Renal cortex interstitium (tissue), 11 donors: Measurements from ENCODE around the gene HTRA3. TPM values are rescaled to one million over a fixed set of nuclear protein-coding genes. Genes with fewer than 3 reads are reported as not detected.

Experiments
- DNase-seq, 11 donors: peaks; one replicate each; pipeline ENCODE4 v3.0.0-alpha.2; 2013; ENCODE audit warnings: low read depth in 9 of 11, low spot score in 4 of 11; ENCODE audit errors: extremely low read depth in 1 of 11
- polyA plus RNA-seq, 3 donors: library from polyadenylated mRNA; unstranded; fragments of 120-200 nt; gene quantifications; one replicate each; pipeline ENCODE4 v1.2.1, GENCODE V29; 2013; ENCODE audit not compliant: insufficient read length in 3 of 3

The HTRA3 gene
- polyA plus RNA-seq, 3 donors: 7.0 to 13.1 (median 9.3) TPM

- DNase-seq: peak; percentile 70 to 92 (median 88)
Observed at GRCh38 chr4:8274765-8275547, 5.4 kb downstream of the HTRA3 start.

DNA sequence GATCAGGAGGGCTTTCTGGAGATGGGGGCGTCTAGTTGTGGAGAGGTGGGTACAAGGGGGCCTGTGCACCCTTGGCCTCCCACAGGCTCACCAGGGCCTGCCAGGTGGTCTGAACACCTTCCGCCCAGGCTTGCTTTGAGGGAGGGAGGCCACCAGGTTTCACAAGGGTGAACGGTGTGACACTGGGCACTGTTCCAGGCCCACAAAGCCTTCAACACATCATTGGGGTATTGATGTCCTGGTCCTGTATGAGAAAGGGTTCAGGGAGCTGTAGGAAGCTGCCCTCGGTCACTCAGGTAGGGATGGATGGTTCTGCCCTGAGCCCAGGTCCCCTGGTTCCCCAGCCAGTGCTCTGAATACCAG is 6.0 kb downstream of the HTRA3 start:
- DNase-seq: no peak

GRCh38 chr4:8276358-8277240 is 7.0 kb downstream of the HTRA3 start:
- DNase-seq: no peak

- DNase-seq: no peak
Observed at GRCh38 chr4:8277356-8278008, 7.9 kb downstream of the HTRA3 start.

- DNase-seq: no peak
Observed at GRCh38 chr4:8278009-8278395, 8.4 kb downstream of the HTRA3 start.

DNA sequence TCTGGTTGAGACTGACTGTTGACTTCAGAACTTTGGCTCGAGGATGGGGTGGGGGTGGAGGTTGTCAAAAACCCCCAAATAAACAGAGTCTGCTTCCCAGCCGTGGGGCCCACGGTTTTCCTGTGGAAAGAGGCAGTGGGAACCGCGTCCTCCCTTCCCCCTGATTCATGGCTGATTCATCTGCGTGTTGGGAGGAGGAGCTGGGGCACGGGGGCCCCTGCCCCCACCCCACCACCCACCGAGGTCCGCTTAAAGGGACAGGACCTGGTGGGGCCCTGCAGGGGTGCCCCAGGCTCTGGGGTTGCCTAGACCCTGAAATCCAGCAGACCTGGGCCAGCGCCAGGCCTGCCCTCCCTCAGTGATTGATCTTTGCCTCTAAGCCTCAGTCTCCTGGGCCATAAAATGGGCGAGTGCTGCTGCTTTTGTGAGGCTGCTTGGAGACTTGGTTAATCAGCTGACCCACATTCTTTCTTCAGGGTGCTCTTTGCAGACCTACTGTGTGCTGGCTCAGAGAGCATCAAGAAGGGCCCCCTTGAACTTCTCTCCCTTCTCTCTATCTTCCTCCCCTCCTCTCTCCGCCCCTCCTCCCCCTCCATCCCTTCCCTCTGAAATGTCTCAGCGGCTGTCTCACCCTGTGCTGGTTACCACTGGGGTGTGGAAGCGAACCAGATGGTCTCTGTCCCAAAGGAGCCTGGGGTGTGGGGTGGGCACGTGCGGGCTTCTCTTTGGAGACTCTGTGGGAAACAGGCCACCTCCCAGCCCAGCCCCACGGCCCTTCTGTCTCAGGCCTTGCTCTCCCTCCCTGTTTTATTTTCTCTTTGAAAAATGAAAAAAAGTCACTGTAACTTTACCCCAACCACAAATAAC is 9.1 kb downstream of the HTRA3 start:
- peak in 1 of 11 donors; percentile 53 for DNase-seq

GRCh38 chr4:8279321-8280157 is 10.0 kb downstream of the HTRA3 start:
- DNase-seq: peak in 1 of 11 donors; percentile 24

GRCh38 chr4:8280158-8280875 is 10.8 kb downstream of the HTRA3 start:
- DNase-seq: no peak

- no peak for DNase-seq
Observed at GRCh38 chr4:8280876-8281440, 11.4 kb downstream of the HTRA3 start.

DNA sequence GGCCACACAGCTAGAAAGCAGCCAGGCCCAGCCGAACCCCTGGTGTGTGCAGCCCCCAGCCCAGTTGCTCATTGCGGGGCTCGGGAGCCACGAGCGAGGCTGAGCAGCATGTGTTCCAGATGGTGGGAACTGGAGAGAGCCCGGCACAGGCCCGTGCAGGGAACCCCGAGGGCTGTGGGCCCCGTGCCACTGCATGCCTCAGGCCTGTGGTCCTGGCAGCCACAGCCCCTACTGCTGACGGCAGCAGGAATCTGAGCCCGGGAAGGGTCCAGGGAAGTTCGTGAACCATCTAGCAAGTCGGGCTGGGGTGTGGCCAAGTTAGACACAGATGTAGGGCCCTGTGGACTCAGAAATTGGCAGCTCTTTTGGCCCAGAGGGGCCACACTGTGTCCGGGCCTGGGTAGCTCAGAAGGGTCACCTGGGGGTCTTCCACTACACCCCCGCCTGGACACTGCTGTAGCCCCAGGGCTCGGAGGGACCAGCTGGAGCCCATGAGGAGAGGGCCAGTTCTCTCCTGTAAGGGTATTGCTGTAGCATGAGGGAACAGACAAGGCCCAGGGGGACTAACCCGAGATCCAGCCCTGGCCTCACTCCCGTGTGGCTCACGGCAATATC is 12.1 kb downstream of the HTRA3 start:
- DNase-seq: no peak

DNA sequence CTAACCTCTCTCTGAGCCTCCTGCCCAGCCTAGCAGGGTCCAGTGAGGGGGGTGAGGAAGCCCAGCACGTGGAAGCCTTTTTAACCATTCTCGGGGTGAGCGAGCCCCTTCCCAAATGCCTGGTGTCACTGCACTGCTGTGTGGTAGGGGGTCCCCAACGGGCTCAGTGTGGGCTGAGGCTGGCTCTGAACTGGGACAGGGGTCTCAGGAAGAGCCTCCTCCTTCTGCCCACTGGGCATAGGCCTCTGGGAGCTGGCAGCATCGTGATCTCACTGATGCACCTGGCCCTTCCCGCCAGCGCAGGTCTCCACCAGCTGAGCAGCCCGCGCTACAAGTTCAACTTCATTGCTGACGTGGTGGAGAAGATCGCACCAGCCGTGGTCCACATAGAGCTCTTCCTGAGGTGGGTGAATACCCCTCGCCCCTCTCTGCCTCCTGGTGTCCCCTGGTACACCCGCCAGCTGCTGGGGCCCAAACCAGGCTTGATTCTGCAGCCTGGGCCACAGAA is 12.6 kb downstream of the HTRA3 start:
- no peak for DNase-seq

- no peak for DNase-seq
Observed at GRCh38 chr4:8282742-8283141, 13.2 kb downstream of the HTRA3 start.

DNA sequence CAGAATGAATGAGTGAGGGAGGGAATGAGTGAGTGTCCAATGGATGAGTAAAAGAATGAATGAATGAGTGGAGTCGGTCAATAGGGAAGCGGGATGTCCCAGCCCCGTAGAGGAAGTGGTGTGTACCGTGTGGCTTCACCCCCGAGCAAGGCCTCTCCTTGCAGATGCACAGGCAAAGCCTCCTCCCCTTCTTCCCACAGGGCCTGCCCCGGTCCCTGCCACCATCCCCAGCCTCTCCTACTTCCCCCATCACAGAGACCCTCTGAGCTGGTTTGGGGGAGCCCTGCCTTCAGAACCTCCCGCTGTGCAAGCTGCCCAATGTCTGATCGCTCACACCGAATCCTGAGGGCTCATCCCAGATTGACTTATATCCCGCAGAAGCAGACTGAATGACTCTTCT is 13.6 kb downstream of the HTRA3 start:
- no peak for DNase-seq

DNA sequence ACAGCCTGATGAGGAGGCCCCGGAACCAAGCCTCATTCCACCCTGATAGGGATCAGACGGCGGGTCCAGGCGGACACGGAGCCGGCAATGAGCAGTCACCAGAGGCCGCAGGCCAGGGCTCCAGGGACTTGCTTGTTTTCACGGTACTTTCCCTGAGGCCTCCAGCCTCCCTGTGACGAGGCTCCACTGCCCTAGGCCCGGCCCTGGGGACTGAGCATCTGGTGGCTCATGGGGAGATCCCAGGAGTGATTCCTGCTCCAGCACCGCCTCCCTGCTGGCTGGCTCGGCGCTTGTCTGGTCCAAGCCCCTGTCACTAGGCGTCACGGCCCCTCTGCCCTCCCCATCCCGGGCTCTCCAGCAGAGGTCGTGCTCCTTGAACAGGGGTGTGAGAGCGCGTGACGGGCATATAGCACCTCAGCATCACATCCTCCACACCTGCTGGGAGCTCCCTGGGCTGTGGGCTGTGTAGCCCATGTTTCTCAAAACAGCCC is 14.1 kb downstream of the HTRA3 start:
- DNase-seq: no peak

DNA sequence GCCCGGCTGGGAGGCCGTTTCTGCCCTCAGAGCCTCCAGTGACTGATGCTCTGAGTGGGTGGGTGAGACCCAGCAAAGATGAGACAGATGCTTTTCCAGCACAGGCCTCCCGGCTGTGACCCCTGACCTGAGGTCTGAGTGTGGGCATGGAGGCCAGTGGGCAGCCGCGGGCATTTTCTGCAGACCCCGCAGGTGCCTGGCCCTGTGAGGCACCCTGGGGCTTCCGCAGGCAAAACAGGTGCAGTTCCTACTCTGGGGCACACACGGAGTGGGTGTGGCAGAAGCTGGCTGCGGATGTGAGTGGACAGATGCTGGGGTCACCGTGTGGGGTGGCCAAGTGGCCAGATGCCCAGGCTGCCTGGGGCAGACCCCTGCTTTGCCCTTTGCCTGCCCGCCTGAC is 14.8 kb downstream of the HTRA3 start:
- DNase-seq: no peak
